Mesenchymal stem cell (in vitro differentiated cells and primary cell): ENCODE results near the gene ZNF341.

Experiments used
- DNase-seq: peaks from one replicate; pipeline ENCODE4 v3.0.0-alpha.2; 2013
- H2AFZ ChIP-seq: one replicate; pipeline ENCODE4 v1.6.1; 2013; ENCODE audit warnings: low read depth, mild to moderate bottlenecking, control low read depth, inconsistent platforms, low read length, moderate library complexity
- H2AK5ac ChIP-seq: 2 replicates; pipeline ENCODE4 v1.6.1; 2013; ENCODE audit warnings: low read length, moderate library complexity, mild to moderate bottlenecking, inconsistent platforms; ENCODE audit not compliant: severe bottlenecking
- H2BK120ac ChIP-seq: one replicate; pipeline ENCODE4 v1.6.1; 2013; ENCODE audit warnings: low read depth, mild to moderate bottlenecking, inconsistent platforms, low read length, moderate library complexity
- H2BK12ac ChIP-seq, 2 experiments: one replicate each; pipeline ENCODE4 v1.6.1; 2013; ENCODE audit warnings: inconsistent platforms in 2 of 2, low read length in 2 of 2, mild to moderate bottlenecking in 2 of 2, moderate library complexity in 2 of 2, control low read depth in 1 of 2
- H2BK15ac ChIP-seq: one replicate; pipeline ENCODE4 v1.6.1; 2013; ENCODE audit warnings: mild to moderate bottlenecking, low read depth, inconsistent platforms; ENCODE audit not compliant: poor library complexity, severe bottlenecking
- H2BK5ac ChIP-seq: 2 replicates; pipeline ENCODE4 v1.6.1; 2013; ENCODE audit warnings: low read depth, mild to moderate bottlenecking, low read length, control low read depth, inconsistent platforms; ENCODE audit not compliant: poor library complexity, severe bottlenecking
- H3K14ac ChIP-seq, 2 experiments: one replicate each; pipeline ENCODE4 v1.6.1; 2013; ENCODE audit warnings: inconsistent platforms in 2 of 2, low read length in 2 of 2, control low read depth in 1 of 2, mild to moderate bottlenecking in 1 of 2, moderate library complexity in 1 of 2
- H3K18ac ChIP-seq, 2 experiments: one replicate each; pipeline ENCODE4 v1.6.1; 2013; ENCODE audit warnings: inconsistent platforms in 2 of 2, low read length in 2 of 2, control low read depth in 1 of 2, low read depth in 1 of 2, mild to moderate bottlenecking in 1 of 2
- H3K23ac ChIP-seq, 2 experiments: one replicate each; pipeline ENCODE4 v1.6.1; 2013; ENCODE audit warnings: inconsistent platforms in 2 of 2, low read length in 2 of 2, mild to moderate bottlenecking in 2 of 2, moderate library complexity in 2 of 2, control low read depth in 1 of 2
- H3K27ac ChIP-seq: 2 replicates; pipeline ENCODE4 v1.5.1; 2013; ENCODE audit warnings: mild to moderate bottlenecking, moderate library complexity, low read length, control low read depth, inconsistent platforms; ENCODE audit not compliant: poor library complexity, severe bottlenecking
- H3K27me3 ChIP-seq, 2 experiments: 2 replicates each; pipeline versions ENCODE4 v1.6.1 to v1.7.0; 2013; ENCODE audit warnings: low read length in 2 of 2, mild to moderate bottlenecking in 2 of 2, moderate library complexity in 2 of 2, control low read depth in 1 of 2, inconsistent platforms in 1 of 2; ENCODE audit not compliant: control insufficient read depth in 1 of 2, insufficient read depth in 1 of 2
- H3K36me3 ChIP-seq, 2 experiments: 2 replicates each; pipeline versions ENCODE4 v1.6.1 to v1.7.0; 2013; ENCODE audit warnings: low read length in 2 of 2, control low read depth in 1 of 2, inconsistent platforms in 1 of 2, low read depth in 1 of 2, mild to moderate bottlenecking in 1 of 2; ENCODE audit not compliant: insufficient read depth in 2 of 2, control insufficient read depth in 1 of 2
- H3K4ac ChIP-seq, 2 experiments: one replicate each; pipeline ENCODE4 v1.6.1; 2013; ENCODE audit warnings: inconsistent platforms in 2 of 2, low read length in 2 of 2, mild to moderate bottlenecking in 2 of 2, moderate library complexity in 2 of 2, control low read depth in 1 of 2, low read depth in 1 of 2
- H3K4me1 ChIP-seq: 2 replicates; pipeline ENCODE4 v1.6.1; 2013; ENCODE audit warnings: low read depth, low read length, control low read depth; ENCODE audit not compliant: control insufficient read depth, insufficient read depth
- H3K4me2 ChIP-seq: 2 replicates; pipeline ENCODE4 v1.6.1; 2013; ENCODE audit warnings: low read length, mild to moderate bottlenecking, inconsistent platforms; ENCODE audit not compliant: poor library complexity, severe bottlenecking
- H3K4me3 ChIP-seq, 2 experiments: 2 replicates each; pipeline versions ENCODE4 v1.5.1 to v1.7.0; 2013; ENCODE audit warnings: low read length in 2 of 2, mild to moderate bottlenecking in 2 of 2, control low read depth in 1 of 2, low read depth in 1 of 2; ENCODE audit not compliant: insufficient read depth in 1 of 2
- H3K79me1 ChIP-seq: replicated peaks from 2 replicates; pipeline ENCODE4 v1.6.1; 2013; ENCODE audit warnings: mild to moderate bottlenecking, control low read depth, low read length, inconsistent platforms; ENCODE audit not compliant: poor library complexity, severe bottlenecking
- H3K9ac ChIP-seq: 2 replicates; pipeline ENCODE4 v1.7.0; 2013; ENCODE audit warnings: mild to moderate bottlenecking, low read length, moderate library complexity
- H3K9me3 ChIP-seq: 2 replicates; pipeline ENCODE4 v1.7.0; 2013; ENCODE audit warnings: mild to moderate bottlenecking, low read length; ENCODE audit not compliant: control insufficient read depth
- H4K8ac ChIP-seq: one replicate; pipeline ENCODE4 v1.6.1; 2013; ENCODE audit warnings: inconsistent platforms, mild to moderate bottlenecking, low read length, moderate library complexity
- H4K91ac ChIP-seq: one replicate; pipeline ENCODE4 v1.6.1; 2013; ENCODE audit warnings: mild to moderate bottlenecking, low read length, inconsistent platforms
- WGBS: methylation state at CpG from one replicate; pipeline ENCODE4 v1.1.7; 2013; ENCODE audit warnings: mixed read lengths; 5-methylcytosine and 5-hydroxymethylcytosine counted together

ZNF341 gene

GRCh38 chr20:33830371-33830770 lies 98.6 kb downstream of the ZNF341 start:
- Histone ChIP-seq H4K91ac (no peak overlapping the region), H3K27me3 (no peaks in the 10 kb centered on the region), H4K8ac (no peak overlapping the region), H2AK5ac (no peak overlapping the region), H3K79me1 (peaks cover 25% of the 10 kb centered on the region), H3K4ac (no peak overlapping the region), H3K4me2 (no peak overlapping the region), H3K14ac (no peak overlapping the region), H2AFZ (no peak overlapping the region), H3K18ac (peak overlapping the region in 1 of 2 experiments; percentile 65), H3K23ac (no peak overlapping the region), H3K4me1 (peaks cover 23% of the 10 kb centered on the region), H3K36me3 (peaks cover 5 to 6% of the 10 kb centered on the region in 2 experiments), H3K27ac (no peak overlapping the region), H2BK15ac (no peak overlapping the region), H2BK12ac (no peak overlapping the region), H3K9ac (no peak overlapping the region), H2BK5ac (no peak overlapping the region), H2BK120ac (no peak overlapping the region), H3K9me3 (no peaks in the 10 kb centered on the region), H3K4me3 (no peak overlapping the region)
- WGBS, result 69% methylated on average over 3 of the region's 4 CpGs
- DNase-seq, result peak; percentile 65

- Histone ChIP-seq H2BK15ac (no peak overlapping the region), H2BK120ac (no peak overlapping the region), H3K4me1 (peaks cover 17% of the 10 kb centered on the region), H3K36me3 (peaks cover 5 to 10% of the 10 kb centered on the region in 2 experiments), H3K23ac (no peak overlapping the region), H3K9ac (peak overlapping the region; percentile 34), H2AK5ac (no peak overlapping the region), H3K18ac (no peak overlapping the region), H3K79me1 (peaks cover 28% of the 10 kb centered on the region), H4K91ac (no peak overlapping the region), H3K9me3 (no peaks in the 10 kb centered on the region), H3K27me3 (no peaks in the 10 kb centered on the region), H2BK5ac (no peak overlapping the region), H3K14ac (no peak overlapping the region), H3K4me3 (peak overlapping the region in 1 of 2 experiments; percentile 4), H3K27ac (no peak overlapping the region), H2AFZ (no peak overlapping the region), H3K4ac (no peak overlapping the region), H3K4me2 (no peak overlapping the region), H4K8ac (no peak overlapping the region), H2BK12ac (no peak overlapping the region)
- no peak for DNase-seq
- whole genome bisulfite sequencing, result 84% methylated on average over 9 of the region's 11 CpGs
These were observed 100.5 kb downstream of the ZNF341 start for GRCh38 chr20:33832103-33832804.

- Histone ChIP-seq H3K27me3 (no peaks in the 10 kb centered on the region), H3K9me3 (no peaks in the 10 kb centered on the region), H3K23ac (no peak overlapping the region), H3K4me3 (no peak overlapping the region), H3K4ac (no peak overlapping the region), H3K14ac (no peak overlapping the region), H3K27ac (no peak overlapping the region), H2BK5ac (no peak overlapping the region), H3K4me2 (no peak overlapping the region), H2AK5ac (no peak overlapping the region), H3K4me1 (peaks cover 13% of the 10 kb centered on the region), H3K79me1 (peaks cover 19% of the 10 kb centered on the region), H3K18ac (no peak overlapping the region), H2BK120ac (no peak overlapping the region), H3K9ac (no peak overlapping the region), H2AFZ (no peak overlapping the region), H2BK15ac (no peak overlapping the region), H3K36me3 (peaks cover 5 to 10% of the 10 kb centered on the region in 2 experiments), H2BK12ac (no peak overlapping the region), H4K91ac (no peak overlapping the region), H4K8ac (no peak overlapping the region)
- no peak for DNase-seq
- 28% methylated on average over 1 of the region's 1 CpG for WGBS
These were observed 101.5 kb downstream of the ZNF341 start for GRCh38 chr20:33833333-33833732.

- Histone ChIP-seq H3K4me1 (peaks cover 8% of the 10 kb centered on the region), H2AK5ac (no peak overlapping the region), H3K4ac (no peak overlapping the region), H4K8ac (no peak overlapping the region), H3K79me1 (peaks cover 19% of the 10 kb centered on the region), H4K91ac (no peak overlapping the region), H2BK120ac (no peak overlapping the region), H3K9ac (no peak overlapping the region), H3K4me2 (no peak overlapping the region), H2BK12ac (no peak overlapping the region), H3K18ac (no peak overlapping the region), H3K36me3 (peaks cover 7% of the 10 kb centered on the region in 2 experiments), H2AFZ (no peak overlapping the region), H3K27me3 (no peaks in the 10 kb centered on the region), H3K9me3 (no peaks in the 10 kb centered on the region), H3K23ac (no peak overlapping the region), H3K27ac (no peak overlapping the region), H3K14ac (no peak overlapping the region), H2BK15ac (no peak overlapping the region), H3K4me3 (no peak overlapping the region), H2BK5ac (no peak overlapping the region)
- no peak for DNase-seq
- WGBS, result 89% methylated on average over 7 of the region's 9 CpGs
These were observed 103.9 kb downstream of the ZNF341 start for GRCh38 chr20:33835615-33836172.
